ENCODE data around the gene CCND2. TPM values are rescaled to one million over a fixed set of nuclear protein-coding genes. Genes with fewer than 3 reads are reported as not detected.
A peak's percentile ranks its signal among the peaks of the same experiment; 100 is the strongest.

Gene CCND2
- total and polyA plus RNA-seq, 12 donors = 28.4 to 428 (median 239) TPM

- H3K36me3 ChIP-seq (replicated peaks in 1 of 2) = peaks cover 0 to 52% of the 10 kb centered on the region in 2 donors
- peak in 1 of 7 donors; percentile 17 for DNase-seq
- H3K9me3 ChIP-seq (replicated peaks in 1 of 3) = no peaks in the 10 kb centered on the region
- TF ChIP-seq CTCF (IDR thresholded peaks at IDR 0.05) (no peak), POLR2A (IDR thresholded peaks at IDR 0.05) (no peak)
- H3K4me3 ChIP-seq = no peak overlapping the region
- H3K27me3 ChIP-seq = no peaks in the 10 kb centered on the region
- H3K27ac ChIP-seq = no peak overlapping the region
- 76 to 81% (median 77%) methylated on average over 5 of the region's 5 CpGs for WGBS, 4 donors
- intact Hi-C loops (cut with DNase I) = loop anchor here in 1 of 2 donors (10.0 kb wide), 1 partner anchor 234 kb away; the partner anchor contains the start of gene RAD51AP1
- H3K4me1 ChIP-seq (replicated peaks in 1 of 2) = peaks cover 24 to 31% of the 10 kb centered on the region in 2 donors
Measured at GRCh38 chr12:4300883-4301282, 27.3 kb downstream of the CCND2 start.

GRCh38 chr12:4301932-4302501, 28.5 kb downstream of the CCND2 start:
- peak overlapping the region in 2 of 5 donors; percentile 42 to 60 for H3K27ac ChIP-seq
- 91 to 93% (median 92%) methylated on average over 11 of the region's 11 CpGs for WGBS, 4 donors
- H3K36me3 ChIP-seq (replicated peaks in 1 of 2) = peaks cover 0 to 42% of the 10 kb centered on the region in 2 donors
- no peak for DNase-seq
- no peaks in the 10 kb centered on the region for H3K27me3 ChIP-seq
- no peaks in the 10 kb centered on the region for H3K9me3 ChIP-seq (replicated peaks in 1 of 3)
- H3K4me1 ChIP-seq (replicated peaks in 1 of 2) = peaks cover 24 to 34% of the 10 kb centered on the region in 2 donors
- H3K4me3 ChIP-seq = no peak overlapping the region
- TF ChIP-seq CTCF (IDR thresholded peaks at IDR 0.05) = no peak
- no peak for TF ChIP-seq POLR2A (IDR thresholded peaks at IDR 0.05)
- intact Hi-C loops (cut with DNase I) = loop anchor here in 1 of 2 donors (10.0 kb wide), 1 partner anchor 233 kb away; the partner anchor contains the start of gene RAD51AP1

- Histone ChIP-seq H3K4me1 (replicated peaks in 1 of 2) (peaks cover 24 to 43% of the 10 kb centered on the region in 2 donors), H3K36me3 (replicated peaks in 1 of 2) (peaks cover 0 to 42% of the 10 kb centered on the region in 2 donors), H3K27me3 (no peaks in the 10 kb centered on the region), H3K9me3 (replicated peaks in 1 of 3) (no peaks in the 10 kb centered on the region), H3K4me3 (no peak overlapping the region), H3K27ac (peak overlapping the region in 3 of 5 donors; percentile 35 to 60 (median 42))
- peak in 1 of 7 donors; percentile 15 for DNase-seq
- no peak for TF ChIP-seq POLR2A (IDR thresholded peaks at IDR 0.05)
- TF ChIP-seq CTCF (IDR thresholded peaks at IDR 0.05) = no peak
- intact Hi-C loops (cut with DNase I) = loop anchor here in 1 of 2 donors (10.0 kb wide), 1 partner anchor 232 kb away; the partner anchor contains the start of gene RAD51AP1
- 78 to 85% (median 81%) methylated on average over 8 of the region's 8 CpGs for whole genome bisulfite sequencing, 4 donors
Measured at GRCh38 chr12:4302881-4303280, 29.3 kb downstream of the CCND2 start.

GRCh38 chr12:4303750-4304149, 30.2 kb downstream of the CCND2 start:
- TF ChIP-seq CTCF (IDR thresholded peaks at IDR 0.05) = no peak
- no peak for TF ChIP-seq POLR2A (IDR thresholded peaks at IDR 0.05)
- H3K27ac ChIP-seq = peak overlapping the region in 2 of 5 donors; percentile 35 to 63
- peaks cover 0 to 42% of the 10 kb centered on the region in 2 donors for H3K36me3 ChIP-seq (replicated peaks in 1 of 2)
- no peaks in the 10 kb centered on the region for H3K27me3 ChIP-seq
- H3K4me3 ChIP-seq = no peak overlapping the region
- WGBS, 4 donors = 30 to 49% (median 47%) methylated on average over 2 to 3 of the region's 3 CpGs
- DNase-seq = peak in 2 of 7 donors; percentile 48 to 55
- H3K4me1 ChIP-seq (replicated peaks in 1 of 2) = peaks cover 24 to 48% of the 10 kb centered on the region in 2 donors
- intact Hi-C loops (cut with DNase I) = loop anchor here in 1 of 2 donors (10.0 kb wide), 1 partner anchor 231 kb away; the partner anchor contains the start of gene RAD51AP1
- no peaks in the 10 kb centered on the region for H3K9me3 ChIP-seq (replicated peaks in 1 of 3)
